HG02588 (cell line): ENCODE data around the gene NTN1.
"Not testable (repeated sequence)": the region's sequence is repeated elsewhere in the genome, so short reads cannot be mapped to it uniquely, and the experiment has no call there.

Source experiments
- ATAC-seq: cut with Tn5 transposase; IDR thresholded peaks from one replicate; pipeline ENCODE4 v1.9.1; 2021; ENCODE audit warnings: mild to moderate bottlenecking, moderate library complexity; ENCODE audit not compliant: unreplicated experiment

NTN1 gene

DNA sequence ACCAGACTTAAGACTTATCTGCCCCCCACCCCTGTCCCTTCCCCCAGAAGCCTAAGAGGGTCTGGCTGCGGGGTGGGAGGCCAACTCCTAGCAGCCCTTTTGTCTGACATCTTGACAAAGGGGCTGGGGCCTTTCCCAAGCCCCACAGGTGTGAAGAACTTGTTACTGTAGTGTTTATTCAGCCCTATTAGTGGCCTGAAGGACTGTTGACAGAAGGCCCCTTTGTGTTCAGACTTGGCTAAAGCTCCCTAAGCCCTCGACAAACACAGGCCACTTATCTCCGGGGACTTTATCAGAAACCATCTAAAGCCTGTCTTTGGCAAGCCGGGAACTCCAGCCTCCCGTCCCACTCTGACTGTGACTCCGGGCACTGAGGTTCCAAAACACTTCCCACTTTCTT is 129.8 kb downstream of the NTN1 start:
- no peak for ATAC-seq

DNA sequence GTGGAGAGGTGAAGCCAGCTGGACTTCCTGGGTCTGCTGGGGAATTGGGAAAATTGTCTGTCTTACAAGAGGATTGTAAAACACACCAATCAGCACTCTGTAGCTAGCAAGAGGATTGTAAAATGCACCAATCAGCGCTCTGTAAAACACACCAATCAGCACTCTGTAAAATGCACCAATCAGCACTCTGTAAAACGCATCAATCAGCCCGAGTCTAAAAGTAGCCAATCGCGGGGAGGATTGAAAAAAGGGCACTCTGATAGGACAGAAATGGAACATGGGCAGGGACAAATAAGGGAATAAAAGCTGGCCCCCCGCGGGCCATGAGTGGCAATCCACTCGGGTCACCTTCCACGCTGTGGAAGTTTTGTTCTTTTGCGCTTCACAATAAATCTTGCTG is 130.4 kb downstream of the NTN1 start:
- ATAC-seq = not testable (repeated sequence)

DNA sequence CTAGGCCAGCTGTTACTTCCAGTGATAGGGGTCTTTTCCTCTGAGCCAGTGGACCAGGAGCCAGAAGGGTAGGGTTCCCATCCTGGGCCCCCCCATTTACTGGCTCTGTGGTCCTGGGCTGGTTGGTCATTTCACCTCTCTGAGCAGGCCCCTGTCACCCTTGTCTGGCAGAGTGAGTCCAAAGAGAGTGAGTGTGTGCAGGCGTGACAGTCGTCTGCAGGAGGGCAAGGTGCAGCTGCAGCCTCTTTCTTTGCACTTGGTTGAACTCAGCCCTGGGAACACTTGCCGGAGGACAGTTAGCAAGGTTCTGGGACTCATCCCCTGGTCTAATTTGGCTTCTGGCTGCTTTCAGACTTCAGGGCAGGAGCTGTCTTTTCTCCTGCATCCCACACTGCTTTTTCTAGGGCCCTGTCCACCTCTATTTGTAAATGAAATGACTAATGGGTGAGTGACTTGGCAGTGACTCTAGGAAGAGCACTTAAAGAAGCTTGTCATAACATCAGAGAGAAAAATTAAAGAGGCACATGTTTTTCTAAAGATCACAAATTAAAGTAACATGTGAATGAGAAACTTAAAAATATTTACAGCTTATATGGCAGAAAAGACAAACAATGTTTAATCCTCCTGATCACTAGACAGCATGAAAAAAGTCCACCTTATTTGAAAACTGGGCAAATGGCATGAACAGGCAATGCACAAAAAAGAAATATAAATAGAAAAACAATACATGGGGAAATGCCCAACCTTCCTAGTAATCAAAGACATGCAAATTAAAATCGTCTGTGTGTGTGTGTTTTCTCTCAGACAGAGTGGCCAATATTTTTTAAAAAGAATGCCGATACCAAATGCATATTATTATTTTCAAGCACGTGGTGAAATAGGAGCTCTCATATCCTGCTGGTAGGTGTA is 137.5 kb downstream of the NTN1 start:
- no peak for ATAC-seq

DNA sequence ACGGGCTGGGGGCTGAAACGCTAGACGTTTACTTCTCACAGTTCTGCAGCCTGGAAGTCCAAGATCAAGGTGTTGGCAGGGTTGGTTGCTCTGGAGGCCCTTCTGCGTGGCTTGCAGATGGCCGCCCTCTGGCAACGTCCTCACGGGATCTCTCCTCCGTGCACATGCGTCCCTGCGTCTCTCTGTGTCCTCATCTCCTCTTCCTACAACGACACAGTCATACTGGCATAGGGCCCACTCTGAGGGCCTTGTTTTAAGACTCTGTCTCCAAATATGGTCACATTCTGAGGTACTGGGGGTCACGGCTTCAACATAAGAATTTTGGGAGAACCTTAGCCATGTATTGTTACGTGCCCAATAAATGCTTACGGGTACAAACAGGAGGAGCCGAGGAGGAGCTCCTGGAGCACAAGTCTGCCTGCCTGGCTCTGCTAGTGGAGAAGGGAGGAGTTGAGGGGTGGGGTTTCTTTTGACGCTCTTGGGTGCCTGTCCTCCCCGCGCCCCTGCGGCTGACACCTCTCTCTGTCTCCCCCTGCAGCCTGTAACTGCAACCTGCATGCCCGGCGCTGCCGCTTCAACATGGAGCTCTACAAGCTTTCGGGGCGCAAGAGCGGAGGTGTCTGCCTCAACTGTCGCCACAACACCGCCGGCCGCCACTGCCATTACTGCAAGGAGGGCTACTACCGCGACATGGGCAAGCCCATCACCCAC is 141.1 kb downstream of the NTN1 start:
- ATAC-seq = no peak

GRCh38 chr17:9166788-9167187 is 145.5 kb downstream of the NTN1 start:
- ATAC-seq = no peak

- no peak for ATAC-seq
Observed at GRCh38 chr17:9167379-9167778, 146.1 kb downstream of the NTN1 start.

GRCh38 chr17:9169116-9169515 is 147.8 kb downstream of the NTN1 start:
- no peak for ATAC-seq

DNA sequence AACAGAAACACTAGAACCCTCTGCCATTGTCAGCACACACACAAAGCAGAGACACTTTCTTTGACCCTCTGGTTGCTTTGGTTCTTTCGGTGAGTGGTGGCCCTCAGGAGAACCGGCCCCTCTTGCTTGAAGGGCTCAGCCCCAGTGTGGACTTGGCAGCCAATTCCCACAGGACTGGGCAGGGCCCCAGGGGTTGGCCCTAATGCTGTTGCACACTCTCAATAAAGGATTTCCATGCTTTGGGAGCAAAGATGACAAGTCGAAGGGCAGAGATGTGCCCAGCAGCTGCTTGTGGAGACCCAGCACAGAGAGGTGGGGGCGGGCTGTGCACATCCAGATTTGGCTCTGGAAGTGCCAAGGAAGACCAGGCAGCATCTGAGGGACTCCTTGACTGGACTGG is 149.0 kb downstream of the NTN1 start:
- no peak for ATAC-seq

GRCh38 chr17:9170853-9171252 is 149.5 kb downstream of the NTN1 start:
- no peak for ATAC-seq

DNA sequence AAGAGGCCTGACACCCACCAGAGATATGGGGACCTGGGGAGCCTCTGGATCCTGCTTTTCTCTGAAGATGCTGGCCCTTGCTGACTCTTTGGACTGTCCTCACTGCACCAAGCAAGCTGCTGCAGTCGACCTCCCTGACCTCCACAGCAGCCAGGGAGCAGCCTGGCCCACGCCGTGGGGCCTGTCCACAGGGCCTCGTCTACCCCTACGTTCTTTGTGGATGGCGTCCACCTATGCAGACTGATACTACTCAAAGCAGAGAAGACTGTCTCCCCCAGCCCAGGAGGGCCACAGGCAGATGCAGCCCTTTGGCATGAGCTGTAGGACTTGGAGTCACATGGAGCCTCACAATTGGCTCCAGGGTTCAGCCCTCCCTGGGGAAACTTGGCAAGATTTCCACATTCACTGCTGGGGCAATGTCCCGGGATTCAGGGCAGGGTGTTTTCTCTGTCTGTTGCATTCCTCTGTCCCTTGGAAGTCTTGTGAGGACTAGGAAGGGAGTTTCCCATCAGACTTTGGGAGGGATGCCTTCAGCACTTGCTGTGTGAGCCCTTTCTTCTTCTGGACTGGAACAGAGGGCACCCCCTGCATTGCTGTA is 152.2 kb downstream of the NTN1 start:
- no peak for ATAC-seq

DNA sequence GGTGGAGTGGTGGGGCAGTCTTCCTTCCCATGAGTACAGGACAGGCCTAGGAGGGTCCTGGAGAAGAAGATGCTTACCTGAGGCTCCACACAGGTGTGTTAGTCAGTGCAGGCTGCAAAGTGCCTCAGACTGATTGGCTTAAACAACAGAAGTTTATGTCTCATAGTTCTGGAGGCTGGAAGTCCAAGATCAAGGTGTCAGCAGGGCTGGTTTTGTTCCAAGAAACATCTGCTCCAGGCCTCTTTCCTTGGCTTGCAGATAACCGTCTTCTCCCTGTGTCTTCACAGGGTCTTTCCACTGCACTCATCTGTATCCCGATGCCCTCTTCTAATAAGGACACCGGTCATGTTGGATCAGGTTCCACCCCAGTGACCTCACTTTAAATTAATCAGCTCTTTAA is 153.0 kb downstream of the NTN1 start:
- ATAC-seq = no peak

DNA sequence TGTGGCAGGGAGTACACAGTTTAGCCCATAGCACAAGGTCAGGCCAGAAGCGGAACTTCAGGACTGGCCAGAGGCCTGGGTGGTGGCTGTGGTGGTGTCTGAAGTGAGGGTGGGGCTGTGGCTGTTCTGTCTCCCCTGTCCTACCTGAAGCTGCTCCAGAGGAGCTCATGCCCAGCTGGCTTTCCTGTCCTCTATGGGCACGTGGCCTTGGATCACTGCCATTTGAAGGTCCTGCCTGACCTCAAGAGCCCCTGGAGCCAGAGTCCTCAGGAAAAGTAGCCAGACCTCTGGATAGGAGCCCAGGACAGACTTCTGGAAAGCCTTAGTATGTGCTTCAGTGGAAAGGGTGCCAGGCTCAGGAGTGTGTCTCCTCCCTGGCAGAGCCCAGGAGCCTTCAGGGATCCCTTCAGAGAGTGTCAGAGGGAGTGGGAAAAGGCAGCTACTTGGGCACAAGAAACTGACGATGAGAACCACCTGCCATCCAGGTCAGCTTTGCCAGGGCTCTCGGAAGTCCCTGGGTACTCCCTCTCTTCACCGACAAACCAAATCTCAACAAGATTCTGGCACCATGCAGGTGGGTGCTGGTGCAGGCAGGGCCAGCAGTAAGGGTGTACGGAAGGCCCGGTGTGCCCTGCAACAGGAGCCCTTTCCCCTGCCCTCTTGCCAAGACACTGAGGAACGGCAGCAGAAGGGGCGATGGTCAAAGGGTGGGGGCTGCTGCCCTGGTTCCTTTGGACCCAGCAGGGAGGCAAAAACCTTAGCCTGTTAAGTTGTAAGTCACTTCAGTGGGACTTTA is 153.7 kb downstream of the NTN1 start:
- ATAC-seq = no peak

GRCh38 chr17:9175700-9176467 is 154.6 kb downstream of the NTN1 start:
- no peak for ATAC-seq

- no peak for ATAC-seq
Observed at GRCh38 chr17:9177212-9177611, 155.9 kb downstream of the NTN1 start.

DNA sequence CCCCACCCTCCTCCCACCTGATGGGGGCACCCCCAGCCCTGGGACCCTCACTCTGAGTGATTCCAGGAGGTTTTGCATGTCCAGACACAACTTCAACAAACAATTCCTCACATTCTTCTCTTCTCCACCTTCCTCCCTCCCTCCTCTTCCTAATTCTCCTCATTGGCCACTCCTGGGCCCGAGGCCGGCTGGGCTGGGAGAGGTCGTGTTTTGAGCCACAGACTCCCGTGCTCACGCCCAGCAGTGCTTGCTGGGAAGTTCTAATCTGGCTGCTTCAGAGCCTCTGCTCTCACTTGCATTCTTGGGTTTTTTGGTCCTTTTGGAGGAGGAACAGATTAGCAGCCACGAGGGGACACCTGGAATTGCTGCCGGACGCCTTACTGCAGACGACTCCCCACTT is 157.0 kb downstream of the NTN1 start:
- no peak for ATAC-seq

DNA sequence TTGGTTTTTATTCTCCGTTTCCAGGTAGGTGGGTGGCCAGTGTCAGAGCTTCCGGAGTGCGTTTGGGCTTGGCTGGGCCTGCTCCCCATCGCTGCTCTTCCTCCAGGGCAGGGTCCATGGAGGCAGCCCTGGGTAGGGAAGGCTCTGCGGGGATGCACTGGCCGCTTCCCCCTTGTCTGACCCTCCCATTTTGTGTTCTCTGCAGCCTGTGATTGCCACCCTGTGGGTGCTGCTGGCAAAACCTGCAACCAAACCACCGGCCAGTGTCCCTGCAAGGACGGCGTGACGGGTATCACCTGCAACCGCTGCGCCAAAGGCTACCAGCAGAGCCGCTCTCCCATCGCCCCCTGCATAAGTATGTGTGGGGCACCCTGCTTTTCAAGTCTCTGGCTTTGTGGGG is 158.3 kb downstream of the NTN1 start:
- ATAC-seq = no peak

- ATAC-seq = no peak
Observed at GRCh38 chr17:9181640-9182039, 160.3 kb downstream of the NTN1 start.

DNA sequence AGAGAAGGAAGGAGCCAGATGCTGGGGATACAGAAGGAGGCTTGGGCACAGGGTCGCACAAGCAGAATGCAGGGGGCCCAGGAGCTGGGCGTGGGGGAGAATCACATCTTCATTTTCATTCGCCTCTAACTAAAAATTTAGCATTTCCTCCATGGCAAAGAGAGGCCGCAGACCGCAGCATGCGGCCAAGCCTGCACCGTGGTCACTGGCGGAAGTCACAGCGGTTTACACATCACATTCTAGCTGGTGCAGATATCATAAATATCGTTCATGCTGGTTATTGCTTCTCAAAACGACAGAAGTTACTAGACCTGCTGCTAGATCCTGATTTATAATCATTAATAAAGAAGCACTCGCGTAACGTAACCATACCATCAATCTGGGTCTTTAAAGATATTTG is 162.0 kb downstream of the NTN1 start:
- no peak for ATAC-seq

GRCh38 chr17:9185142-9185541 is 163.8 kb downstream of the NTN1 start:
- no peak for ATAC-seq

- no peak for ATAC-seq
Observed at GRCh38 chr17:9185688-9186284, 164.5 kb downstream of the NTN1 start.
